ENCODE measurements around the gene ANTXR1. TPM values are rescaled to one million over a fixed set of nuclear protein-coding genes. Genes with fewer than 3 reads are reported as not detected.

Gene ANTXR1
- polyA plus RNA-seq, 1 experiment, result 87.1 TPM

- POLR2A ChIA-PET, result no interaction called here
- H3K27me3 ChIP-seq (ENCODE audit: control insufficient read depth, insufficient read depth, low read length), result no peaks in the 10 kb centered on the region
- H3K4me3 ChIP-seq (ENCODE audit: low read depth, low read length), result no peak overlapping the region
- DNase-seq (ENCODE audit: low read depth), result no peak
- H3K36me3 ChIP-seq (ENCODE audit: control insufficient read depth, insufficient read depth, low read length), result peaks cover 14% of the 10 kb centered on the region
- no peak for TF ChIP-seq CTCF (IDR thresholded peaks at IDR 0.05; ENCODE audit: insufficient read depth, low read depth, low read length)
- CTCF ChIA-PET, result no interaction called here
Observed at GRCh38 chr2:69099541-69099940, 86.6 kb downstream of the ANTXR1 start.

GRCh38 chr2:69100220-69100723, 87.3 kb downstream of the ANTXR1 start:
- H3K27me3 ChIP-seq (ENCODE audit: control insufficient read depth, insufficient read depth, low read length), result no peaks in the 10 kb centered on the region
- H3K4me3 ChIP-seq (ENCODE audit: low read depth, low read length), result no peak overlapping the region
- ChIA-PET POLR2A (no interaction called here), CTCF (interaction anchor here (0.8 to 1.3 kb wide), 2 partner anchors 83 to 110 kb away, joined by 3 read pairs; no protein-coding TSS in a partner anchor)
- DNase-seq (ENCODE audit: low read depth), result no peak
- peaks cover 17% of the 10 kb centered on the region for H3K36me3 ChIP-seq (ENCODE audit: control insufficient read depth, insufficient read depth, low read length)
- TF ChIP-seq CTCF (IDR thresholded peaks at IDR 0.05; ENCODE audit: insufficient read depth, low read depth, low read length), result no peak

GRCh38 chr2:69102041-69102593, 89.1 kb downstream of the ANTXR1 start:
- no peak for DNase-seq (ENCODE audit: low read depth)
- H3K27me3 ChIP-seq (ENCODE audit: control insufficient read depth, insufficient read depth, low read length), result no peaks in the 10 kb centered on the region
- TF ChIP-seq CTCF (IDR thresholded peaks at IDR 0.05; ENCODE audit: insufficient read depth, low read depth, low read length), result no peak
- ChIA-PET POLR2A (no interaction called here), CTCF (no interaction called here)
- peaks cover 16% of the 10 kb centered on the region for H3K36me3 ChIP-seq (ENCODE audit: control insufficient read depth, insufficient read depth, low read length)
- no peak overlapping the region for H3K4me3 ChIP-seq (ENCODE audit: low read depth, low read length)

GRCh38 chr2:69103419-69103818, 90.4 kb downstream of the ANTXR1 start:
- ChIA-PET CTCF (no interaction called here), POLR2A (no interaction called here)
- Histone ChIP-seq H3K4me3 (ENCODE audit: low read depth, low read length) (no peak overlapping the region), H3K27me3 (ENCODE audit: control insufficient read depth, insufficient read depth, low read length) (no peaks in the 10 kb centered on the region), H3K36me3 (ENCODE audit: control insufficient read depth, insufficient read depth, low read length) (peaks cover 14% of the 10 kb centered on the region)
- DNase-seq (ENCODE audit: low read depth), result no peak
- TF ChIP-seq CTCF (IDR thresholded peaks at IDR 0.05; ENCODE audit: insufficient read depth, low read depth, low read length), result no peak

- ChIA-PET CTCF (no interaction called here), POLR2A (no interaction called here)
Observed at GRCh38 chr2:69104261-69104660, 91.3 kb downstream of the ANTXR1 start.

More at GRCh38 chr2:69104261-69104660, 91.3 kb downstream of the ANTXR1 start:
- no peak for DNase-seq (ENCODE audit: low read depth)
- Histone ChIP-seq H3K27me3 (ENCODE audit: control insufficient read depth, insufficient read depth, low read length) (no peaks in the 10 kb centered on the region), H3K4me3 (ENCODE audit: low read depth, low read length) (no peak overlapping the region), H3K36me3 (ENCODE audit: control insufficient read depth, insufficient read depth, low read length) (peaks cover 14% of the 10 kb centered on the region)
- no peak for TF ChIP-seq CTCF (IDR thresholded peaks at IDR 0.05; ENCODE audit: insufficient read depth, low read depth, low read length)

Data from BJ (cell line).